SU-DHL-6 (cell line): ENCODE measurements around the gene ERMN.

ENCODE experiments used
- H2AFZ ChIP-seq: fragments of 200-600 bp; sonication (generic); 2 replicates; pipeline ENCODE4 v1.6.1; 2014; ENCODE audit warnings: low read depth, mild to moderate bottlenecking, moderate library complexity, mixed read lengths, antibody characterized with exemption, low read length; ENCODE audit not compliant: severe bottlenecking
- H3F3A ChIP-seq: fragments of 200-600 bp; shearing (Covaris generic); 2 replicates; pipeline ENCODE4 v1.6.0; 2016; ENCODE audit warnings: antibody characterized with exemption, mild to moderate bottlenecking; ENCODE audit not compliant: insufficient read depth
- H3K27ac ChIP-seq: fragments of 200-600 bp; sonication (generic); 2 replicates; pipeline ENCODE4 v1.5.1; 2016; ENCODE audit warnings: low read depth, mild to moderate bottlenecking, low read length, moderate library complexity, mixed read lengths
- H3K27me3 ChIP-seq: fragments of 200-600 bp; sonication (generic), shearing (Covaris generic); 2 replicates; pipeline ENCODE4 v1.6.0; 2014; ENCODE audit warnings: mild to moderate bottlenecking, low read length
- H3K36me3 ChIP-seq: fragments of 200-600 bp; sonication (generic); 2 replicates; pipeline ENCODE4 v1.6.1; 2014; ENCODE audit warnings: mild to moderate bottlenecking, low read length, mixed read lengths
- H3K4me2 ChIP-seq: fragments of 300-600, 200-600 bp; shearing (Covaris generic), sonication (generic); 2 replicates; pipeline ENCODE4 v1.6.0; 2014; ENCODE audit warnings: low read length, low read depth, mild to moderate bottlenecking; ENCODE audit not compliant: poor library complexity, severe bottlenecking
- H3K4me3 ChIP-seq: fragments of 200-600 bp; sonication (generic); 2 replicates; pipeline ENCODE4 v1.5.1; 2014; ENCODE audit warnings: antibody characterized with exemption, low read length, mild to moderate bottlenecking, mixed read lengths; ENCODE audit not compliant: insufficient read depth, poor library complexity, severe bottlenecking
- H3K79me2 ChIP-seq: fragments of 200-600 bp; sonication (generic); 2 replicates; pipeline ENCODE4 v1.6.1; 2014; ENCODE audit warnings: mild to moderate bottlenecking, low read length, moderate library complexity; ENCODE audit not compliant: insufficient read depth
- H3K9ac ChIP-seq: fragments of 200-600 bp; sonication (generic); 2 replicates; pipeline ENCODE4 v1.7.0; 2014; ENCODE audit warnings: mild to moderate bottlenecking, low read length
- H3K9me2 ChIP-seq: fragments of 200-600 bp; sonication (generic); replicated peaks from 2 replicates; pipeline ENCODE4 v1.6.1; 2014; ENCODE audit warnings: low read length; ENCODE audit not compliant: insufficient read depth
- H3K9me3 ChIP-seq: fragments of 200-600 bp; sonication (generic); 2 replicates; pipeline ENCODE4 v1.6.1; 2014; ENCODE audit warnings: low read length, mixed read lengths; ENCODE audit not compliant: insufficient read depth
- H4K20me1 ChIP-seq: fragments of 200-600 bp; sonication (generic); 2 replicates; pipeline ENCODE4 v1.6.1; 2014; ENCODE audit warnings: low read depth, mild to moderate bottlenecking, antibody characterized with exemption, low read length, moderate library complexity, mixed read lengths
- CTCF ChIP-seq: fragments of 200-600 bp; sonication (generic); IDR thresholded peaks from one replicate; pipeline ENCODE4 v1.5.1; 2017; ENCODE audit warnings: antibody characterized with exemption, mild to moderate bottlenecking, low read length, moderate library complexity; ENCODE audit not compliant: insufficient read depth, poor library complexity, severe bottlenecking
- EZH2phosphoT487 ChIP-seq: fragments of 200-600 bp; sonication (generic), shearing (Covaris generic); conservative IDR thresholded peaks from 2 replicates; pipeline ENCODE4 v1.6.1; 2018; ENCODE audit warnings: mild to moderate bottlenecking, antibody characterized with exemption, low read length, moderate library complexity, mixed read lengths

The ERMN gene

GRCh38 chr2:157339965-157340655, 14.5 kb upstream of the ERMN start:
- Histone ChIP-seq H3K27me3 (no peaks in the 10 kb centered on the region), H3K79me2 (no peaks in the 10 kb centered on the region), H4K20me1 (no peaks in the 10 kb centered on the region), H3K9ac (no peak overlapping the region), H3F3A (no peaks in the 10 kb centered on the region), H3K27ac (no peak overlapping the region), H3K9me3 (peaks cover 14% of the 10 kb centered on the region; the same call in 1 of the 2 replicates), H2AFZ (no peak overlapping the region), H3K4me3 (no peak overlapping the region), H3K4me2 (no peak overlapping the region), H3K36me3 (no peaks in the 10 kb centered on the region), H3K9me2 (no peaks in the 10 kb centered on the region)
- TF ChIP-seq EZH2phosphoT487 (no peak), CTCF (no peak)

GRCh38 chr2:157337978-157338377, 12.4 kb upstream of the ERMN start:
- H3K9me2 ChIP-seq, result no peaks in the 10 kb centered on the region
- H3K4me2 ChIP-seq, result no peak overlapping the region
- no peaks in the 10 kb centered on the region for H3K27me3 ChIP-seq
- H3K9ac ChIP-seq, result no peak overlapping the region
- no peak overlapping the region for H3K4me3 ChIP-seq
- no peaks in the 10 kb centered on the region for H4K20me1 ChIP-seq
- TF ChIP-seq EZH2phosphoT487 (no peak), CTCF (no peak)
- H3K36me3 ChIP-seq, result no peaks in the 10 kb centered on the region
- peaks cover 6% of the 10 kb centered on the region; the same call in 1 of the 2 replicates for H3K9me3 ChIP-seq
- no peak overlapping the region for H2AFZ ChIP-seq
- H3K27ac ChIP-seq, result no peak overlapping the region
- no peaks in the 10 kb centered on the region for H3F3A ChIP-seq
- no peaks in the 10 kb centered on the region for H3K79me2 ChIP-seq

- no peaks in the 10 kb centered on the region for H3K79me2 ChIP-seq
- no peaks in the 10 kb centered on the region for H3F3A ChIP-seq
- peaks cover 6% of the 10 kb centered on the region; the same call in 1 of the 2 replicates for H3K9me3 ChIP-seq
- no peaks in the 10 kb centered on the region for H3K36me3 ChIP-seq
- no peak overlapping the region for H2AFZ ChIP-seq
- H3K4me3 ChIP-seq, result no peak overlapping the region
- no peak overlapping the region for H3K9ac ChIP-seq
- TF ChIP-seq CTCF (peak; percentile 78), EZH2phosphoT487 (no peak)
- H3K27me3 ChIP-seq, result no peaks in the 10 kb centered on the region
- no peaks in the 10 kb centered on the region for H4K20me1 ChIP-seq
- H3K4me2 ChIP-seq, result no peak overlapping the region
- no peak overlapping the region for H3K27ac ChIP-seq
- H3K9me2 ChIP-seq, result no peaks in the 10 kb centered on the region
These were observed 10.8 kb upstream of the ERMN start for GRCh38 chr2:157336137-157337010.
